Ecto neural progenitor cell (in vitro differentiated cells): ENCODE results near the gene TRIM71.
"Not testable (repeated sequence)": the region's sequence is repeated elsewhere in the genome, so short reads cannot be mapped to it uniquely, and the experiment has no call there.

ENCODE experiments used
- DNase-seq: peaks from one replicate; pipeline ENCODE4 v3.0.0-alpha.2; 2018; ENCODE audit warnings: low spot score

TRIM71 gene

GRCh38 chr3:32939531-32940284, 121.9 kb downstream of the TRIM71 start:
- not testable (repeated sequence) for DNase-seq

- DNase-seq, result no peak
Measured at GRCh38 chr3:32940726-32941125, 122.9 kb downstream of the TRIM71 start.

DNA sequence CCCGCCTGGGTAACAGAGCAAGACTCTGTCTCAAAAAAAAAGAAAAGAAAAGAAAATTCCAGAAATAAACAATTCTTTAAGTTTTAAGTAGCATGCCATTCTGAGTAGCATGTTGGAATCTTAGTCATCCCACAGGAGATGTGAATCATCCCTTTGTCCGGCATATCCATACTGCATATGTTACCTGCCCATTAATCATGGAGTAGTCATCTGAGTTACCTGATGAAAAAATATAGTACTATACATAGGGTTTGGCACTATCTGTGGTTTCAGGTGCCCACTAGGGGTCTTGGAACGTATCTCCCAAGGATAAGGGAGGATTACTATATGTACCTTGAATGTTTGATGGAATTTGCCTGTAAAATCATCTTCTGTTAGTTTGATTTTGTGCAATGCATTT, 127.3 kb downstream of the TRIM71 start:
- no peak for DNase-seq

DNA sequence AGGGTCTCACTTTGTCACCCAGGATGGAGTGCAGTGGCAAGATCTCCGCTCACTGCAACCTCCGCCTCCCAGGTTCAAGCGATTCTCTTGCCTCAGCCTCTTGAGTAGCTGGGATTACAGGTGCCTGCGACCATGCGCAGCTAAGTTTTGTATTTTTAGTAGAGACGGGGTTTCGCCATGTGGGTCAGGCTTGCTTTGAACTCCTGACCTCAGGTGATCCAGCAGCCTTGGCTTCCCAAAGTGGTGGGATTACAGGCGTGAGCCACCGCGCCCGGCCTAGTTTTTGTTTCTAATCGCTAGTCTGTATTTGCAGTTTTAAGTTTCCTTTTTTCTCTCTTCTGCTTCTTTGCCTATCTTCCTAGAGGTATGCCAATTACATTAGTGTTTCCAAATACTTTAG, 127.8 kb downstream of the TRIM71 start:
- DNase-seq, result not testable (repeated sequence)

DNA sequence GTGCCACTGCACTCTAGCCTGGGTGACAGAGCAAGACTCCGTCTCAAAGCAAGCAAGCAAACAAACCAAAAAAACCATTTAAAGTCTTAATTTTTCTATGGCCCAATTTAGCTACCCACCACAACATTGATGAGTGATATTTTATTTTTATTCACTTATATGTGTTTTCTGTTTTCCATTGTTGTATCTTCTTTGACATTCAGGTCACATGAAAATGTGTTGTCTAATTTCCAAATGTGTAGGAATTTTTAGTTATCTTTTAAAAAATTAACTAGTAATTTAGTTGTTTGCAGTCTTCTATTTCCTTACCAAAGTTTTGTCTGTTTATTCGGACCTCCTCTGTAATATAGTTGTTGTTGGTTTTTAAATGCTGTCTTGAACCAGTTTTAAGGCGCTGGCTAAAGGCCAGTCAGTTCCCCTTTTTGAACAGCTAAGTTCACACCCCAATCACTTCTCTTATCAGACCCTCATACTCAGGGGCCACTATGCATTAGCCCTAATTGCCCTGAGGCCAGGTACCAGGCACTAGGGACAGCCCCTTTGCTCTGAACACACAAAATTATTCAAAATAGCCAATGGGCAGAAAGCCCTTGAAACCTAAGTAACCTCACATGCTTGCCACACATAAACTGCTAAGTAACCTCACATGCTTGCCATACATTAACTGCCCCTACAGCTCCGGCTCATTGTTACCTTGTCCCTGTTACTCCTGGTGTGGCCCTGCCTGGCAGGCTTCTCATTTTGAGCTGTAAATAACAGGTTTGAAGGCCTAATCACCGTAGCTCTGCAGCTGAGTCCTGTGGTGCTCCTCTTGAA, 129.4 kb downstream of the TRIM71 start:
- no peak for DNase-seq
